NK-92 treated with Interleukin-12 subunit alpha and Interleukin-12 subunit beta, amount 100 ng/mL, for 24 hours (cell line): ENCODE measurements around the gene GRID1.

Experiments used
- DNase-seq: peaks from one replicate; lab custom pipeline; 2025; lab: John Stamatoyannopoulos, UW

GRID1 gene

GRCh38 chr10:85598646-85599045 is 767.9 kb downstream of the GRID1 start:
- no peak for DNase-seq

GRCh38 chr10:85597006-85597405 is 769.6 kb downstream of the GRID1 start:
- DNase-seq = no peak

- DNase-seq = no peak
Measured at GRCh38 chr10:85596389-85596788, 770.2 kb downstream of the GRID1 start.

GRCh38 chr10:85594239-85594638 is 772.4 kb downstream of the GRID1 start:
- no peak for DNase-seq

- DNase-seq = no peak
Measured at GRCh38 chr10:85593226-85593772, 773.3 kb downstream of the GRID1 start.

DNA sequence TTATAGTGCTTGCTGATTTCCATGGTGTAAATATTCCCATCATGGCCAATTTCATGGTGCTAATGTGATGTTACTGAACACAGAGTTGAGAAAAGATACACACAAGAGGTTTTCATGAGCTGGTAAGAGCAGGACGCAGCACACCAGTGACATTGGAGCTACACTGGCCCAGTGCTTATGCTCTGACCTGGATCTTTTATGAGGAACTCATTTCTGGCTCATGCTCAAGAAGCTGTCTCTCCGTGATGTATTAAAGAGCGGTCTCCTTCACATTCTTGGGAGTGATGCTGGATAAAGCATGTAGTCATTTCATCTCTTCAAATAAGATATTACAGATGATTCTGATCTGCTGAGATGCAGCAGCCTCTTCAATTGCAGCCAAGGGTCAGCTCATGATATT is 785.2 kb downstream of the GRID1 start:
- no peak for DNase-seq

GRCh38 chr10:85580585-85580984 is 786.0 kb downstream of the GRID1 start:
- DNase-seq = no peak

DNA sequence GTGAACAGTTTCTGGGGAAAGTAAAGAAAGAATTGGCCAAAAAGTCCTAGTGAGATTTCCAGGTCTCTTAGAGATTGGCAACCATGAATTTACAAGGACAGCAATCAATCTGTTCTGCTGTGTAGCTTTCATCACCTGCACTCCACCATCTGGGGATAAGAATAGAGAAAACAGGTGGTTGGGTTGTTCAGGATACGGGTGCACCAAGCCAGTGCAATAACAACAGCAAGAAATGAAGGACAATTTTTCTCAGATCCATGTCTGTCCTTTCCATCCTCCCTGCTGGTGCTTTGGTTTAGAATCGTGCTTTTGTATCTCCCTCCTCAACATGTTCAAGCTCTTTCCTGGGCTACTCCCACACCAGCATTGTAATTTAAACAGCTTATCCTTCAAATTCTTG is 787.7 kb downstream of the GRID1 start:
- no peak for DNase-seq

DNA sequence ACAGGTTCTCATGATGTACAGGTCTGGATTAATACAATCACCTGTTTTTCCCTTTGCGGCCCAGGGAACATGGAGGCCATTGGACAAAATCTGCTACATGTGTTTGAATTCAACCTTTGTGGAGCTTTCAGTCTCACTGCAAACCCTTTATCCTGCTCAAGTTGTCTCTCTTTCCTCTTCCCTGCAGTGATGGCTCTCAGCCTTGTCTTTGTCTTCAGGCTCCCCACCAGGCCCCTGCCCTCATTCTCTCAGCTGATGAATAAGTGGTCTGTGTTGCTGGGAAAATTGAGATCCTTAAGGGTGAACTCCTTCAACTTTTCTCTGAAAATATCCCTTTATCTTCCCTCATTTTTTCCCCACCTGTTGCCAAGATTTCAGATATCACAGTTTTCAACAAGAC is 791.2 kb downstream of the GRID1 start:
- no peak for DNase-seq

- no peak for DNase-seq
Measured at GRCh38 chr10:85570871-85571270, 795.7 kb downstream of the GRID1 start.

DNA sequence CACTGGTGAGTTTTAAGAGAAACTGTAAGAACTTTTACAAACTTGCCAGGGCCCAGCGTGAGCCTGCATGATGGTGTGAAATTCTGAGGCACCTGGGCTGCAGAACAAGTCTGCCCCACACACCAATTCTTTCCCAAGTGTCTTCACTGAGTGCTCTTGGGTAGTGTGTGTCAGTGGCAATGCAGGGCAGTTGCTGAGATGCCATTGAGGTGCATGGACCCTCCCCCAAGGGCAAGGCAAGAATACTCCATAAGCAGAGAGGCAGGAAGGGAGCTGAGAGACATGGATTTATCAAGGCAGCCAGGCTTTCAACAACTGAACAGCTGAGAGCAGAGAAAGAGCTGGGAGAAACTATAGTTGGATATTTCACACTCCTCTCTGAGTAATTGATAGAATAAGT is 801.2 kb downstream of the GRID1 start:
- no peak for DNase-seq

GRCh38 chr10:85558533-85558932 is 808.1 kb downstream of the GRID1 start:
- DNase-seq = no peak

DNA sequence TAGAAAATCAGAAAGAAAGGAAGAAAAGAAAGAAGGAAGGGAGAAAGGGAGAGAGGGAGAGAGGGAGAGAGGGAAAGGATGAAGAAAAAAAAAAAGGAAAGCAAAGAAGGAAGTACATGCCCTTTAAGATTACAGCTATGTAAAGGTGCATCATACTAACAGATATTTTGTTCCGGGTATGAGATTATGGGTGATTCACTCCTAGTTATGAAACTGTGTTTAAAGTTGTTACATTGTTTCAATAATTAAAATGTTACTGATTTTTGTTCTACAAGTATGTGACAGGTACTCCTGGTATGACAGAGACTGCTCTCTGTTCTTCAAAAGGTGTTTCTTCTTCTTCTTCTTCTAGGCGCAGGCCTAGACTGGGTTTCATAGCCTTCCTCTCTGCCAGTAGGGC is 808.9 kb downstream of the GRID1 start:
- DNase-seq = no peak

DNA sequence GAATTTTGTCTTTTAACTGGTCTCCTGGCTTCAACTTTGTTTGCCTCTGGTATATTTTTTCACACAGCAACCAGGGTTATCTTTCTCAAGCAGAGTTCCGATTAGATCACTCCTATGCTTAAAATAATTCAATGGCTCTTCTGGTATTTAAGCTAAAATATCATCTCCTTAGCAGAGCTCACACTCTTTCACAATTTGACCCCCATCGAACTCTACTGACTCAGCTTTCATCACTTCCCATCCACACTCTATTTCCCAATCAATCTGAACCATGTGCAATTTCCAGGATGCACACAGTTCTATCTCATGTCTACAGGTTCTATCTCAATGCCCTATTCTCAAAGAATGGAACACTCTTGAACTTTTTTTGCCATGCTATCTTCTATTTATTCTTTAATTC is 809.5 kb downstream of the GRID1 start:
- no peak for DNase-seq
